MG63 (cell line): ENCODE data around the gene FSCN2. TPM values are rescaled to one million over a fixed set of nuclear protein-coding genes. Genes with fewer than 3 reads are reported as not detected.

Experiments used
- DNase-seq: peaks from one replicate; pipeline ENCODE4 v3.0.0-alpha.2; 2020
- H3K27me3 ChIP-seq: fragments of 250-450 bp; sonication (Bioruptor Pico); 2 replicates; pipeline ENCODE4 v1.5.1; 2020; ENCODE audit warnings: mild to moderate bottlenecking, moderate library complexity
- H3K36me3 ChIP-seq: fragments of 250-450 bp; sonication (Bioruptor Pico); 2 replicates; pipeline ENCODE4 v1.5.1; 2020; ENCODE audit warnings: mild to moderate bottlenecking, moderate library complexity
- H3K4me3 ChIP-seq: fragments of 250-450 bp; sonication (Bioruptor Pico); 2 replicates; pipeline ENCODE4 v1.5.1; 2020; ENCODE audit warnings: mild to moderate bottlenecking, moderate library complexity
- H3K9me3 ChIP-seq: fragments of 250-450 bp; sonication (Bioruptor Pico); 2 replicates; pipeline ENCODE4 v1.5.1; 2020; ENCODE audit warnings: mild to moderate bottlenecking, moderate library complexity
- total RNA-seq: library from RNA; depleted of rRNA; stranded (reverse); fragments of >200 nt; shearing (Covaris generic); gene quantifications from 2 replicates; pipeline ENCODE4 v1.2.3, GENCODE V29; 2014; ENCODE audit warnings: low replicate concordance

The FSCN2 gene
- total RNA-seq, 1 experiment from 2014 or later, result not detected

GRCh38 chr17:81572563-81573168, 44.5 kb downstream of the FSCN2 start:
- Histone ChIP-seq H3K36me3 (peaks cover 91% of the 10 kb centered on the region), H3K4me3 (no peak overlapping the region), H3K9me3 (no peaks in the 10 kb centered on the region), H3K27me3 (no peaks in the 10 kb centered on the region)
- no peak for DNase-seq

- Histone ChIP-seq H3K4me3 (no peak overlapping the region), H3K27me3 (no peaks in the 10 kb centered on the region), H3K9me3 (no peaks in the 10 kb centered on the region), H3K36me3 (peaks cover 93% of the 10 kb centered on the region)
- DNase-seq, result no peak
These were observed 45.8 kb downstream of the FSCN2 start for GRCh38 chr17:81573794-81574642.

- H3K36me3 ChIP-seq, result peaks cover 93% of the 10 kb centered on the region
These were observed 46.4 kb downstream of the FSCN2 start for GRCh38 chr17:81574643-81574956.

GRCh38 chr17:81575836-81576235, 47.7 kb downstream of the FSCN2 start:
- Histone ChIP-seq H3K36me3 (peaks cover 90% of the 10 kb centered on the region), H3K27me3 (no peaks in the 10 kb centered on the region)
- DNase-seq, result no peak

More at GRCh38 chr17:81574643-81574956, 46.4 kb downstream of the FSCN2 start:
- H3K9me3 ChIP-seq, result no peaks in the 10 kb centered on the region
- H3K4me3 ChIP-seq, result no peak overlapping the region
- no peaks in the 10 kb centered on the region for H3K27me3 ChIP-seq
- DNase-seq, result no peak

GRCh38 chr17:81576621-81577277, 48.6 kb downstream of the FSCN2 start:
- Histone ChIP-seq H3K4me3 (peak overlapping the region; percentile 7; the same call in 1 of the 2 replicates), H3K27me3 (no peaks in the 10 kb centered on the region), H3K9me3 (no peaks in the 10 kb centered on the region), H3K36me3 (peaks cover 88% of the 10 kb centered on the region)
- DNase-seq, result peak; percentile 86

More at GRCh38 chr17:81575836-81576235, 47.7 kb downstream of the FSCN2 start:
- Histone ChIP-seq H3K4me3 (no peak overlapping the region), H3K9me3 (no peaks in the 10 kb centered on the region)

- peaks cover 88% of the 10 kb centered on the region for H3K36me3 ChIP-seq
- peak; percentile 64 for DNase-seq
- no peaks in the 10 kb centered on the region for H3K27me3 ChIP-seq
- no peaks in the 10 kb centered on the region for H3K9me3 ChIP-seq
- H3K4me3 ChIP-seq, result peak overlapping the region; percentile 7; the same call in 1 of the 2 replicates
These were observed 49.3 kb downstream of the FSCN2 start for GRCh38 chr17:81577278-81578000.

GRCh38 chr17:81578038-81578441, 49.9 kb downstream of the FSCN2 start:
- Histone ChIP-seq H3K27me3 (no peaks in the 10 kb centered on the region), H3K9me3 (no peaks in the 10 kb centered on the region), H3K4me3 (no peak overlapping the region), H3K36me3 (peaks cover 88% of the 10 kb centered on the region)
- DNase-seq, result no peak

GRCh38 chr17:81578561-81579225, 50.5 kb downstream of the FSCN2 start:
- Histone ChIP-seq H3K36me3 (peaks cover 88% of the 10 kb centered on the region), H3K4me3 (no peak overlapping the region), H3K27me3 (no peaks in the 10 kb centered on the region), H3K9me3 (no peaks in the 10 kb centered on the region)
- no peak for DNase-seq

GRCh38 chr17:81579298-81579697, 51.1 kb downstream of the FSCN2 start:
- Histone ChIP-seq H3K4me3 (no peak overlapping the region), H3K36me3 (peaks cover 88% of the 10 kb centered on the region), H3K27me3 (no peaks in the 10 kb centered on the region), H3K9me3 (no peaks in the 10 kb centered on the region)
- no peak for DNase-seq

- H3K36me3 ChIP-seq, result peaks cover 88% of the 10 kb centered on the region
- no peaks in the 10 kb centered on the region for H3K9me3 ChIP-seq
- H3K27me3 ChIP-seq, result no peaks in the 10 kb centered on the region
- DNase-seq, result peak; percentile 43
- no peak overlapping the region for H3K4me3 ChIP-seq
These were observed 51.7 kb downstream of the FSCN2 start for GRCh38 chr17:81579821-81580321.

- Histone ChIP-seq H3K9me3 (no peaks in the 10 kb centered on the region), H3K4me3 (no peak overlapping the region), H3K36me3 (peaks cover 87% of the 10 kb centered on the region), H3K27me3 (no peaks in the 10 kb centered on the region)
- no peak for DNase-seq
These were observed 52.3 kb downstream of the FSCN2 start for GRCh38 chr17:81580481-81580880.

- peaks cover 91% of the 10 kb centered on the region for H3K36me3 ChIP-seq
- no peaks in the 10 kb centered on the region for H3K27me3 ChIP-seq
- no peak overlapping the region for H3K4me3 ChIP-seq
- DNase-seq, result no peak
- no peaks in the 10 kb centered on the region for H3K9me3 ChIP-seq
These were observed 53.6 kb downstream of the FSCN2 start for GRCh38 chr17:81581758-81582157.

- Histone ChIP-seq H3K27me3 (no peaks in the 10 kb centered on the region), H3K9me3 (no peaks in the 10 kb centered on the region), H3K4me3 (no peak overlapping the region), H3K36me3 (peaks cover 94% of the 10 kb centered on the region)
- no peak for DNase-seq
These were observed 54.2 kb downstream of the FSCN2 start for GRCh38 chr17:81582341-81582740.

- no peak for DNase-seq
- Histone ChIP-seq H3K36me3 (peaks cover 91% of the 10 kb centered on the region), H3K9me3 (no peaks in the 10 kb centered on the region)
These were observed 54.6 kb downstream of the FSCN2 start for GRCh38 chr17:81582749-81583148.

GRCh38 chr17:81583589-81584342, 55.6 kb downstream of the FSCN2 start:
- no peak overlapping the region for H3K4me3 ChIP-seq
- H3K9me3 ChIP-seq, result no peaks in the 10 kb centered on the region
- no peak for DNase-seq
- no peaks in the 10 kb centered on the region for H3K27me3 ChIP-seq
- H3K36me3 ChIP-seq, result peaks cover 91% of the 10 kb centered on the region

More at GRCh38 chr17:81582749-81583148, 54.6 kb downstream of the FSCN2 start:
- no peak overlapping the region for H3K4me3 ChIP-seq
- H3K27me3 ChIP-seq, result no peaks in the 10 kb centered on the region
